HEK293 (cell line): ENCODE measurements around the gene CBX8.
"Not testable (repeated sequence)": the region's sequence is repeated elsewhere in the genome, so short reads cannot be mapped to it uniquely, and the experiment has no call there.

Source experiments
- CTCF ChIA-PET: fragments of 350-600 bp; formaldehyde crosslinking; extraction: SDS; loops from one replicate; lab custom pipeline; 2021; ENCODE audit warnings: antibody characterized with exemption; lab: Yijun Ruan, JAX
- POLR2A ChIA-PET: fragments of 300-600 bp; formaldehyde crosslinking; extraction: SDS; loops from one replicate; lab custom pipeline; 2020; ENCODE audit warnings: antibody characterized with exemption, inconsistent platforms; lab: Yijun Ruan, JAX
- H3K27ac ChIP-seq: fragments of 200-500 bp; sonication (Bioruptor generic); 2 replicates; pipeline ENCODE4 v1.5.1; 2014; ENCODE audit warnings: low read depth, low read length, control low read depth, inconsistent platforms; ENCODE audit errors: extremely low read depth
- H3K36me3 ChIP-seq, 2 experiments: fragments of 200-500 bp in 1 of 2; sonication (Bioruptor generic) in 1 of 2; 1 replicate in 1 of 2; 2 replicates in 1 of 2; pipeline ENCODE4 v1.5.1; 2014 to 2017; ENCODE audit warnings: inconsistent platforms in 2 of 2, low read length in 2 of 2; ENCODE audit not compliant: control insufficient read depth in 2 of 2, insufficient read depth in 1 of 2
- H3K4me1 ChIP-seq: fragments of 200-500 bp; sonication (Bioruptor generic); 2 replicates; pipeline ENCODE4 v1.5.1; 2014; ENCODE audit warnings: mild to moderate bottlenecking, low read length, inconsistent platforms; ENCODE audit not compliant: control insufficient read depth, insufficient read depth
- H3K4me3 ChIP-seq: 2 replicates; pipeline ENCODE4 v1.5.1; 2011; ENCODE audit warnings: low read depth, mild to moderate bottlenecking, control low read depth, low read length, moderate library complexity
- H3K9me3 ChIP-seq: fragments of 200-500 bp; sonication (Bioruptor generic); 2 replicates; pipeline ENCODE4 v1.5.1; 2014; ENCODE audit warnings: low read depth, low read length, inconsistent platforms; ENCODE audit not compliant: control insufficient read depth, insufficient read depth
- BCL11A ChIP-seq: fragments of 450-650 bp; formaldehyde crosslinking; IDR thresholded peaks from 2 replicates; pipeline ENCODE4 v1.5.1; 2016; ENCODE audit warnings: low read depth, missing biosample characterization, missing genetic modification characterization
- CTCF ChIP-seq: fragments of 450-650 bp; formaldehyde crosslinking; IDR thresholded peaks from 2 replicates; pipeline ENCODE4 v1.5.1; 2016; ENCODE audit warnings: missing biosample characterization, missing genetic modification characterization
- GLI4 ChIP-seq: fragments of 450-650 bp; formaldehyde crosslinking; IDR thresholded peaks from 2 replicates; pipeline ENCODE4 v1.5.1; 2016; ENCODE audit warnings: missing biosample characterization, missing genetic modification characterization
- GLIS2 ChIP-seq: fragments of 450-650 bp; formaldehyde crosslinking; IDR thresholded peaks from 2 replicates; pipeline ENCODE4 v1.5.1; 2016; ENCODE audit warnings: missing biosample characterization, missing genetic modification characterization
- SCRT2 ChIP-seq: fragments of 450-650 bp; formaldehyde crosslinking; IDR thresholded peaks from 2 replicates; pipeline ENCODE4 v1.5.1; 2016; ENCODE audit warnings: missing biosample characterization, missing genetic modification characterization
- SETDB1 ChIP-seq: IDR thresholded peaks from one replicate; pipeline ENCODE4 v1.6.1; 2017; ENCODE audit warnings: mild to moderate bottlenecking, low read length, moderate library complexity, mixed read lengths; ENCODE audit not compliant: insufficient read length
- TCF7L2 ChIP-seq: IDR thresholded peaks from 2 replicates; pipeline ENCODE4 v1.6.1; 2011; ENCODE audit warnings: low read depth, mild to moderate bottlenecking, inconsistent platforms, low read length, moderate library complexity, borderline replicate concordance
- ZNF140 ChIP-seq: fragments of 450-650 bp; formaldehyde crosslinking; IDR thresholded peaks from 2 replicates; pipeline ENCODE4 v1.5.1; 2016; ENCODE audit warnings: missing biosample characterization, missing genetic modification characterization
- ZNF211 ChIP-seq: fragments of 450-650 bp; formaldehyde crosslinking; IDR thresholded peaks from 2 replicates; pipeline ENCODE4 v1.5.1; 2016; ENCODE audit warnings: low read depth, missing biosample characterization, missing genetic modification characterization
- ZNF324 ChIP-seq: fragments of 450-650 bp; formaldehyde crosslinking; IDR thresholded peaks from 2 replicates; pipeline ENCODE4 v1.5.1; 2016; ENCODE audit warnings: missing biosample characterization, missing genetic modification characterization
- ZNF341 ChIP-seq: fragments of 450-650 bp; formaldehyde crosslinking; IDR thresholded peaks from 2 replicates; pipeline ENCODE4; 2016; ENCODE audit warnings: low read depth, missing biosample characterization, missing genetic modification characterization
- ZNF398 ChIP-seq: fragments of 450-650 bp; formaldehyde crosslinking; IDR thresholded peaks from 2 replicates; pipeline ENCODE4 v1.5.1; 2017; ENCODE audit warnings: missing biosample characterization, missing genetic modification characterization
- ZNF416 ChIP-seq: fragments of 450-650 bp; formaldehyde crosslinking; IDR thresholded peaks from 2 replicates; pipeline ENCODE4 v1.5.1; 2016; ENCODE audit warnings: missing biosample characterization, missing genetic modification characterization
- ZNF473 ChIP-seq: fragments of 450-650 bp; formaldehyde crosslinking; IDR thresholded peaks from 2 replicates; pipeline ENCODE4 v1.5.1; 2017; ENCODE audit warnings: missing biosample characterization, missing genetic modification characterization
- ZNF48 ChIP-seq: fragments of 450-650 bp; formaldehyde crosslinking; IDR thresholded peaks from 2 replicates; pipeline ENCODE4 v1.5.1; 2016; ENCODE audit warnings: missing biosample characterization, missing genetic modification characterization
- ZNF510 ChIP-seq: fragments of 450-650 bp; formaldehyde crosslinking; IDR thresholded peaks from 2 replicates; pipeline ENCODE4 v1.5.1; 2018; ENCODE audit warnings: mild to moderate bottlenecking, missing genetic modification characterization, missing biosample characterization; ENCODE audit not compliant: insufficient replicate concordance
- ZNF530 ChIP-seq: fragments of 450-650 bp; formaldehyde crosslinking; IDR thresholded peaks from 2 replicates; pipeline ENCODE4 v1.5.1; 2016; ENCODE audit warnings: low read depth, missing biosample characterization, missing genetic modification characterization
- ZNF560 ChIP-seq: fragments of 450-650 bp; formaldehyde crosslinking; IDR thresholded peaks from 2 replicates; pipeline ENCODE4 v1.5.1; 2017; ENCODE audit warnings: missing biosample characterization, missing genetic modification characterization, borderline replicate concordance
- ZNF571 ChIP-seq: fragments of 450-650 bp; formaldehyde crosslinking; IDR thresholded peaks from 2 replicates; pipeline ENCODE4 v1.5.0; 2017; ENCODE audit warnings: missing biosample characterization, missing genetic modification characterization
- ZNF843 ChIP-seq: fragments of 450-650 bp; formaldehyde crosslinking; IDR thresholded peaks from 2 replicates; pipeline ENCODE4 v1.5.1; 2016; ENCODE audit warnings: missing biosample characterization, missing genetic modification characterization
- TF ChIP-seq, protein P1 (sequence below): fragments of 450-650 bp; formaldehyde crosslinking; IDR thresholded peaks from 2 replicates; pipeline ENCODE4 v1.5.1; 2016; ENCODE audit warnings: missing biosample characterization, missing genetic modification characterization
- TF ChIP-seq, protein P2 (sequence below): fragments of 450-650 bp; formaldehyde crosslinking; IDR thresholded peaks from 2 replicates; pipeline ENCODE4 v1.5.1; 2016; ENCODE audit warnings: missing biosample characterization, missing genetic modification characterization, borderline replicate concordance

Gene CBX8

GRCh38 chr17:79755591-79755990, 41.3 kb downstream of the CBX8 start:
- no peak overlapping the region for H3K4me3 ChIP-seq
- H3K27ac ChIP-seq, result no peak overlapping the region
- CTCF ChIA-PET, result interaction anchor here (0.7 kb wide), 1 partner anchor 199 kb away, joined by 3 read pairs; no protein-coding TSS in a partner anchor
- no peaks in the 10 kb centered on the region for H3K4me1 ChIP-seq
- no peaks in the 10 kb centered on the region; a peak in 1 of 3 replicates for H3K36me3 ChIP-seq
- no peak for TF ChIP-seq ZNF48 (tag by site-specific recombination)
- TF ChIP-seq ZNF398, result no peak
- TF ChIP-seq ZNF560 (tag by site-specific recombination), result no peak
- TF ChIP-seq SCRT2, result peak; percentile 69
- TF ChIP-seq ZNF530 (tag by site-specific recombination), result no peak
- TF ChIP-seq ZNF324 (tag by site-specific recombination), result no peak
- no peak for TF ChIP-seq GLI4 (tag by site-specific recombination)
- H3K9me3 ChIP-seq, result no peaks in the 10 kb centered on the region
- POLR2A ChIA-PET, result no interaction called here

GRCh38 chr17:79754903-79755302, 42.0 kb downstream of the CBX8 start:
- CTCF ChIA-PET, result interaction anchor here (1.1 kb wide), 1 partner anchor 9 kb away, joined by 4 read pairs; no protein-coding TSS in a partner anchor
- H3K36me3 ChIP-seq, POLR2A ChIA-PET, H3K4me3 ChIP-seq, H3K4me1 ChIP-seq, H3K9me3 ChIP-seq, H3K27ac ChIP-seq: not testable (repeated sequence)

DNA sequence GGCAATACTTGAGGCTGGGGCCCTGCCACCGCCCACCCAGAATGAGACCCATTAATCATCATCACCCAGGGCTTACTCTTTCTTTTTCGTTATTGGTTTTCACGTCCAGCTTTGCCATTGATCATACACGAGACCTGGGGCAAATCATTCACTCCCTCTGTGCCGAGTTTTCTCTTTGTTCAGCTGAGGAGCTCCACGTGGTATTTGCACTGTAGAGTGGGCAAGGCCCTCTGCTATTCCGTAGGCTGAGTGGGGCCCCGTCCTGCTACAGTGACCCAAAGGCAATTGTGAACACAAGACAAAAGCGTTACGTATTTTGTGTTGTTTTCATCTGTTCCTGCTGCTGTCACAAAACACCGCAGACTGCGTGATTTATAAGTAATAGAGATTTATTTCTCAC, 42.5 kb downstream of the CBX8 start:
- Histone ChIP-seq H3K27ac (no peak overlapping the region), H3K4me1 (peaks cover 7% of the 10 kb centered on the region), H3K36me3 (no peaks in the 10 kb centered on the region; a peak in 1 of 3 replicates), H3K4me3 (no peak overlapping the region), H3K9me3 (no peaks in the 10 kb centered on the region)
- ChIA-PET POLR2A (no interaction called here), CTCF (interaction anchor here (0.6 to 3.0 kb wide), 3 partner anchors 8 to 59 kb away, joined by 3 to 20 read pairs (median 4); no protein-coding TSS in a partner anchor)
- TF ChIP-seq ZNF571 (tag by site-specific recombination), result no peak
- no peak for TF ChIP-seq GLIS2
- no peak for TF ChIP-seq ZNF843 (tag by site-specific recombination)
- TF ChIP-seq, protein P1, sequence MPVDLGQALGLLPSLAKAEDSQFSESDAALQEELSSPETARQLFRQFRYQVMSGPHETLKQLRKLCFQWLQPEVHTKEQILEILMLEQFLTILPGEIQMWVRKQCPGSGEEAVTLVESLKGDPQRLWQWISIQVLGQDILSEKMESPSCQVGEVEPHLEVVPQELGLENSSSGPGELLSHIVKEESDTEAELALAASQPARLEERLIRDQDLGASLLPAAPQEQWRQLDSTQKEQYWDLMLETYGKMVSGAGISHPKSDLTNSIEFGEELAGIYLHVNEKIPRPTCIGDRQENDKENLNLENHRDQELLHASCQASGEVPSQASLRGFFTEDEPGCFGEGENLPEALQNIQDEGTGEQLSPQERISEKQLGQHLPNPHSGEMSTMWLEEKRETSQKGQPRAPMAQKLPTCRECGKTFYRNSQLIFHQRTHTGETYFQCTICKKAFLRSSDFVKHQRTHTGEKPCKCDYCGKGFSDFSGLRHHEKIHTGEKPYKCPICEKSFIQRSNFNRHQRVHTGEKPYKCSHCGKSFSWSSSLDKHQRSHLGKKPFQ (tag by site-specific recombination), result no peak
- no peak for TF ChIP-seq CTCF (tag by site-specific recombination)
- no peak for TF ChIP-seq ZNF473
- no peak for TF ChIP-seq ZNF416 (tag by site-specific recombination)
- no peak for TF ChIP-seq TCF7L2
- no peak for TF ChIP-seq ZNF211
- TF ChIP-seq, protein P2, sequence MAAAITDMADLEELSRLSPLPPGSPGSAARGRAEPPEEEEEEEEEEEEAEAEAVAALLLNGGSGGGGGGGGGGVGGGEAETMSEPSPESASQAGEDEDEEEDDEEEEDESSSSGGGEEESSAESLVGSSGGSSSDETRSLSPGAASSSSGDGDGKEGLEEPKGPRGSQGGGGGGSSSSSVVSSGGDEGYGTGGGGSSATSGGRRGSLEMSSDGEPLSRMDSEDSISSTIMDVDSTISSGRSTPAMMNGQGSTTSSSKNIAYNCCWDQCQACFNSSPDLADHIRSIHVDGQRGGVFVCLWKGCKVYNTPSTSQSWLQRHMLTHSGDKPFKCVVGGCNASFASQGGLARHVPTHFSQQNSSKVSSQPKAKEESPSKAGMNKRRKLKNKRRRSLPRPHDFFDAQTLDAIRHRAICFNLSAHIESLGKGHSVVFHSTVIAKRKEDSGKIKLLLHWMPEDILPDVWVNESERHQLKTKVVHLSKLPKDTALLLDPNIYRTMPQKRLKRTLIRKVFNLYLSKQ, result no peak
- TF ChIP-seq ZNF510, result no peak
- TF ChIP-seq BCL11A (tag by site-specific recombination), result no peak
- no peak for TF ChIP-seq SCRT2
- TF ChIP-seq ZNF341 (tag by site-specific recombination), result no peak
- TF ChIP-seq SETDB1, result no peak
- no peak for TF ChIP-seq ZNF140 (tag by site-specific recombination)
